Peyer's patch (tissue), 4 donors: Measurements from ENCODE around the gene LMF1. TPM values are rescaled to one million over a fixed set of nuclear protein-coding genes. Genes with fewer than 3 reads are reported as not detected.
"Not testable (repeated sequence)": the region's sequence is repeated elsewhere in the genome, so short reads cannot be mapped to it uniquely, and the experiment has no call there.

Experiments used
- DNase-seq, 3 donors: peaks; one replicate each; pipeline ENCODE4 v3.0.0-alpha.2; 2017 to 2019
- H3K27ac ChIP-seq, 4 donors: fragments of 200-600 bp; sonication (generic); one replicate each; pipeline ENCODE4 v1.5.1; 2016 to 2019
- H3K27me3 ChIP-seq, 2 donors: fragments of 200-600 bp; sonication (generic); one replicate each; pipeline ENCODE4 v1.5.1; 2019
- H3K36me3 ChIP-seq, 3 donors: fragments of 200-600 bp; sonication (generic); one replicate each; pipeline ENCODE4 v1.5.1; 2016 to 2019
- H3K4me1 ChIP-seq, 4 donors: fragments of 200-600 bp; sonication (generic); one replicate each; pipeline ENCODE4 v1.5.1; 2016 to 2019
- H3K4me3 ChIP-seq, 4 donors: fragments of 200-600 bp; sonication (generic); 1 replicate in 3 of 4; 2 replicates in 1 of 4; pipeline ENCODE4 v1.5.1; 2016 to 2019; ENCODE audit warnings: mild to moderate bottlenecking in 1 of 4
- H3K9me3 ChIP-seq, 4 donors: fragments of 200-600 bp; sonication (generic); one replicate each; pipeline ENCODE4 v1.5.1; 2016 to 2019; ENCODE audit warnings: mild to moderate bottlenecking in 1 of 4
- POLR2A ChIP-seq, 2 donors: fragments of 450-650 bp; IDR thresholded peaks; one replicate each; pipeline ENCODE4 v1.5.1; 2017; ENCODE audit warnings: antibody characterized with exemption in 2 of 2, mild to moderate bottlenecking in 2 of 2, moderate library complexity in 2 of 2
- total RNA-seq, 4 donors: library from RNA; depleted of rRNA; stranded (reverse); fragments of >200 nt; gene quantifications; one replicate each; pipeline ENCODE4 v1.1.0, GENCODE V29; 2016
- TF ChIP-seq, protein P1 (sequence below), 6 experiments: fragments of 450-650 bp in 4 of 6; fragments of 200-600 bp in 2 of 6; sonication (generic) in 1 of 6; IDR thresholded peaks; one replicate each; pipeline ENCODE4 v1.5.1; 2017 to 2019; ENCODE audit warnings: antibody characterized with exemption in 6 of 6, mild to moderate bottlenecking in 3 of 6, moderate library complexity in 1 of 6

The LMF1 gene
- total RNA-seq, 4 donors from 2014 or later, result 16.3 to 85.4 (median 54.6) TPM

DNA sequence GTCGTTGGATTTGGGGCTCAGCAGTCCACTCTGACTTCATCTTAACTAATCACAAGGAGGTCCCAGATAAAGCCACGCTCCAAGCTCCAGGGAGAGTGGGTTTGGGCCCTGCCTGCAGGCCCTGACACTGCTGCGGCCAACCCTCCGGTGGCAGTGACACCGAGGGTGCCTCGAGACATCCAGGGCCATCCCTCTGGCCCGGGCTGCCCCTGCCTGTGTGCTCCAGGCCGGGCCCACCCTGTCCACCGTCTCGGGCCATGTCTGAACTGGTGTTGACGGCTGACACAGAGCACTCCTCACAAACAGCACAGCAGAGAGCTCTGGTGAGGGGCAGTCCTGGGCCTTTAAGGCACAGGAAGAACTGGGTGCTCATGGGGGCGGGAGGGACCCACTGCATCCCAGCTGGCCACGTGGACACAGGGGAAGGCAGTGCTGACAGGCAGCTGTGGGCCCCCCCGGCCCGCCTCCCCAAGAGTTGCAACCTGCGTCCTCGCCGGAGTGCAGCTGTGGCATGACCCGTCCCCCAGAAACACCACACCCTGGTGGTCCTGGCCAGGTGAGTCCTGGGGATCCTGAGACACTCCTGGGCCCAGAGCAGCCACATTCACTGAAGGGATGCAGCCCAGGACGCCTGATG, 80.0 kb downstream of the LMF1 start:
- Histone ChIP-seq H3K4me3 (no peak overlapping the region), H3K27ac (no peak overlapping the region), H3K4me1 (no peaks in the 10 kb centered on the region), H3K36me3 (peaks cover 0 to 8% (median 0%) of the 10 kb centered on the region in 3 donors), H3K9me3 (no peaks in the 10 kb centered on the region), H3K27me3 (no peaks in the 10 kb centered on the region)
- no peak for TF ChIP-seq POLR2A (IDR thresholded peaks at IDR 0.05)
- no peak for DNase-seq

DNA sequence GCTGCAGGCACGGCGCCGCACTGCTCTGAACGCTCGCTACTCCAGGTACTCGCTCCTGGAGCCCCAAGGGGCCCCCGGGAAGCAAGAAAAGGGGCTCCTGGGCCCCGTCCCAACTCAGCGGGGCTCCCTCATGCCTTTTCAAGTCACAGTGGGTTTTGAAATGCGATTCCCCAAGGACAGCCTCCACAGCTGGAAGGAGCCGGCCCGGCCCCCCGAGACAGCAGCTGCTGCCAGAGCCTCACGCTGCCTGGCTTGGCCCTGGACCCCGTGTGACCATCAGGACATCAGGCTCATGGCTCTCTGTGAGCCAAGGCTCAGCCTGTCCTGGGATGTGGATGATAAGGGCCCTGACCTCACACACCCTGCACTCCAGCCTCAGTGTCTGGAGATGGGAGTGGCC, 80.6 kb downstream of the LMF1 start:
- Histone ChIP-seq H3K27ac (no peak overlapping the region), H3K36me3 (peaks cover 0 to 8% (median 0%) of the 10 kb centered on the region in 3 donors), H3K4me3 (no peak overlapping the region), H3K9me3 (no peaks in the 10 kb centered on the region), H3K27me3 (no peaks in the 10 kb centered on the region), H3K4me1 (no peaks in the 10 kb centered on the region)
- no peak for TF ChIP-seq POLR2A (IDR thresholded peaks at IDR 0.05)
- TF ChIP-seq, protein P1, sequence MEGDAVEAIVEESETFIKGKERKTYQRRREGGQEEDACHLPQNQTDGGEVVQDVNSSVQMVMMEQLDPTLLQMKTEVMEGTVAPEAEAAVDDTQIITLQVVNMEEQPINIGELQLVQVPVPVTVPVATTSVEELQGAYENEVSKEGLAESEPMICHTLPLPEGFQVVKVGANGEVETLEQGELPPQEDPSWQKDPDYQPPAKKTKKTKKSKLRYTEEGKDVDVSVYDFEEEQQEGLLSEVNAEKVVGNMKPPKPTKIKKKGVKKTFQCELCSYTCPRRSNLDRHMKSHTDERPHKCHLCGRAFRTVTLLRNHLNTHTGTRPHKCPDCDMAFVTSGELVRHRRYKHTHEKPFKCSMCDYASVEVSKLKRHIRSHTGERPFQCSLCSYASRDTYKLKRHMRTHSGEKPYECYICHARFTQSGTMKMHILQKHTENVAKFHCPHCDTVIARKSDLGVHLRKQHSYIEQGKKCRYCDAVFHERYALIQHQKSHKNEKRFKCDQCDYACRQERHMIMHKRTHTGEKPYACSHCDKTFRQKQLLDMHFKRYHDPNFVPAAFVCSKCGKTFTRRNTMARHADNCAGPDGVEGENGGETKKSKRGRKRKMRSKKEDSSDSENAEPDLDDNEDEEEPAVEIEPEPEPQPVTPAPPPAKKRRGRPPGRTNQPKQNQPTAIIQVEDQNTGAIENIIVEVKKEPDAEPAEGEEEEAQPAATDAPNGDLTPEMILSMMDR (IDR thresholded peaks at IDR 0.05), result no peak
- no peak for DNase-seq

DNA sequence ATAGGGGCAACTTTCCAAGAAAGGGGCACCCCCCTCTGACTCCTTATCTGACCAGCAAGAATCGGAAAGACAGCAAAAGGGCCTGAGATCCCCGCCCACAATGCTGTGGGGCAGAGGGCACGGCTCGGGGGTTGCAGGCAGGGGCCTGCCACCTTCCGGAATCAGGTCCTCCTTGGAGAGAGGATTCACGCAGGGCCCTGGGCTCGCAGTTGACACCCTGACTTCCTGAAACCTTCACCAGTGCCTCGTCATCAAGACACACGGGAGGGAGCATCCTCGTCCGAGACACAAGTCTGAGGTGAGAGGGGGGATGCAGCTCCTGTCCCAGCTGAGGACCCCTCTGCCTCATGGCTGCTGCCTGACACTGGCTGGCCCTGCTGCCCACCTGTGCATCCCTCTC, 81.2 kb downstream of the LMF1 start:
- TF ChIP-seq POLR2A (IDR thresholded peaks at IDR 0.05), result no peak
- TF ChIP-seq, protein P1 (IDR thresholded peaks at IDR 0.05), result no peak
- Histone ChIP-seq H3K27me3 (no peaks in the 10 kb centered on the region), H3K4me1 (no peaks in the 10 kb centered on the region), H3K4me3 (no peak overlapping the region), H3K36me3 (peaks cover 0 to 12% (median 0%) of the 10 kb centered on the region in 3 donors), H3K27ac (no peak overlapping the region), H3K9me3 (peaks cover 0 to 5% (median under 1%) of the 10 kb centered on the region in 4 donors)
- DNase-seq, result no peak

DNA sequence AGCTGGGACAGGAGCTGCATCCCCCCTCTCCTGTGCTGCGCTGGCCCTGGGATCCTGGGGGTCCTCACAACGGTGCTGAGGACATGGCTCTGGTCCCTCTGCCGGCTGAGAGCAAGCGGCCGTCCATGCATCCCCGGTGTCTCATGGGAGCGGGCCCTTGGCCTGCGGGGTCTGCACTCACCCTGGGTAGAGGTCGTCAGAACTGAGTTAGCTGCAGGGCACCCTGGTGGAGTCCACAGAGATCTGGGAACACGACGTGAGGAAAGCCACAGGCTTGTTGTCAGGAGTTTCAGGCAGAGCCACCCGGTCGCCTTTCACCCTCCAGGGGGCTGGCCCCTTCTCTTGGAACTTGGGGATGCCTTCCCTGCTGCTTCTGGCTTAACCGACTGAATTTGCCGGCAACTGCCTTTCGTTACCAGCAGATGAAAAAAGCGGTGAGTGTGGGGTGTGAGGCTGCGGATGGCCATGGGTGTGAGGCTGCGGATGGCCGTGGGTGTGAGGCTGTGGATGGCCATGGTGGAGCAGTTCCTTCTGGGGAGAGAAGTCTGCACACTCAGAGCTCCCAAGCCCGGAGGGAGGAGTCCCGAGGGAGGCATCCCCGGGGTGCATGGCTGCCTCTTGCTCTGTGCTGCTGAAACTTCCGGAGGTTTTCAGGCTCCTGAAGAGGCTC, 81.7 kb downstream of the LMF1 start:
- no peaks in the 10 kb centered on the region for H3K4me1 ChIP-seq
- DNase-seq, result no peak
- H3K27me3 ChIP-seq, result no peaks in the 10 kb centered on the region
- peaks cover 0 to 7% (median 3%) of the 10 kb centered on the region in 4 donors for H3K9me3 ChIP-seq
- TF ChIP-seq, protein P1 (IDR thresholded peaks at IDR 0.05), result no peak
- no peak for TF ChIP-seq POLR2A (IDR thresholded peaks at IDR 0.05)
- H3K4me3 ChIP-seq, result no peak overlapping the region
- peaks cover 0 to 16% (median 0%) of the 10 kb centered on the region in 3 donors for H3K36me3 ChIP-seq
- H3K27ac ChIP-seq, result no peak overlapping the region

DNA sequence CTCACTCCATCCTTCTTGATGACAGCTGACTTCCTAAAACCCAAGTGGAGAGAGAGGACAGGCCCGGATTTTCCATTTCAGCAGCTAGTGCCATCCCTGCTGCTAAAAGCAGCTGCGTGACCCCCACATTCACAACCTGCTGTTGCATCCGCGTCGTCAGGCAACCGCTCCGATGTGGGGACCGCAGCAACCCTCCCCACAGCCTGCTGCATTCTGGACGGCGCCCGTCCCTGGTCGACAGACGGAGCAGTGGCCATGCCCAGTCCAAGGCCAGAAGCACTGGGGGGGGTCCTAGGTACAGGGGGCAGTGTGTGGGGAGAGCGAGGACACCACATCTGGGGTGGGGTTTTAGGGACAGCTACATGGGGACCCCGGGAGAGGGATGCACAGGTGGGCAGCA, 82.3 kb downstream of the LMF1 start:
- not testable (repeated sequence) for H3K27me3 ChIP-seq, DNase-seq, H3K4me3 ChIP-seq, H3K4me1 ChIP-seq, H3K27ac ChIP-seq
- Histone ChIP-seq H3K36me3 (peaks cover 0 to 16% (median 0%) of the 10 kb centered on the region in 3 donors), H3K9me3 (peaks cover 0 to 10% (median 3%) of the 10 kb centered on the region in 4 donors)

DNA sequence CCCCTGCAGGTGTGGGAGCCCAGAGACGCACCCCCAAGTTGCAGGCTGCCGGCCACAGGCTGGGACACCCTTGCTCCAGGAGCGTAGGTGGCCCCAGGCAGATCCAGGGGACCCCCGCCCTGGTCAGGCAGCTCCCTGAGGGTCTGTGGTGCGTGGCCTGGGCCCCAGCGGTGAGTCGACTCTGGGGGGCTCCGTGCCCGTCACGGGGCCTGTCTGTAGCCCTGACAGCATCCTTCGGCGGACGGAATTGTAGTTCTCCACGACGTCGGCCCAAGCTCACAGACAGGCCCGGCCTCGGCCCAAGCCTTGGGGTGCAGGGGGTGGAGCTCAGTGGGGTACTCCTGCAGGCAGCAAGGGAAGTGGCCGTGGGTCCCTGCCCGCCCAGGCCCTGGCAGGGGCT, 82.9 kb downstream of the LMF1 start:
- no peak for DNase-seq
- no peak overlapping the region for H3K27ac ChIP-seq
- H3K36me3 ChIP-seq, result peaks cover 0 to 16% (median 0%) of the 10 kb centered on the region in 3 donors
- no peaks in the 10 kb centered on the region for H3K4me1 ChIP-seq
- TF ChIP-seq POLR2A (IDR thresholded peaks at IDR 0.05), result no peak
- TF ChIP-seq, protein P1 (IDR thresholded peaks at IDR 0.05), result no peak
- H3K27me3 ChIP-seq, result no peaks in the 10 kb centered on the region
- H3K4me3 ChIP-seq, result no peak overlapping the region
- peaks cover 0 to 10% (median 3%) of the 10 kb centered on the region in 4 donors for H3K9me3 ChIP-seq
